GM23248 (cell line): ENCODE measurements around the gene RASGEF1B. TPM values are rescaled to one million over a fixed set of nuclear protein-coding genes. Genes with fewer than 3 reads are reported as not detected.

ENCODE experiments used
- DNase-seq: peaks from one replicate; pipeline ENCODE4 v3.0.0-alpha.2; 2015
- H2AFZ ChIP-seq: fragments of 200-600 bp; sonication (generic); 2 replicates; pipeline ENCODE4 v1.6.1; 2016; ENCODE audit warnings: antibody characterized with exemption
- H3F3A ChIP-seq: fragments of 200-600 bp; sonication (generic); 2 replicates; pipeline ENCODE4 v1.6.1; 2016; ENCODE audit warnings: mild to moderate bottlenecking, antibody characterized with exemption, mixed run types; ENCODE audit not compliant: insufficient read depth
- H3K27ac ChIP-seq: fragments of 200-600 bp; sonication (generic); 2 replicates; pipeline ENCODE4 v1.5.1; 2016; ENCODE audit warnings: mild to moderate bottlenecking
- H3K27me3 ChIP-seq: fragments of 200-600 bp; sonication (generic); replicated peaks from 2 replicates; pipeline ENCODE4 v1.6.1; 2016; ENCODE audit warnings: mild to moderate bottlenecking; ENCODE audit not compliant: insufficient read depth
- H3K36me3 ChIP-seq: fragments of 200-600 bp; sonication (generic); 2 replicates; pipeline ENCODE4 v1.6.1; 2016; ENCODE audit warnings: low read depth, mild to moderate bottlenecking
- H3K4me1 ChIP-seq: fragments of 200-600 bp; sonication (generic); 2 replicates; pipeline ENCODE4 v1.6.1; 2016; ENCODE audit warnings: mild to moderate bottlenecking; ENCODE audit not compliant: insufficient read depth
- H3K4me2 ChIP-seq: fragments of 200-600 bp; sonication (generic); one replicate; pipeline ENCODE4 v1.6.1; 2016; ENCODE audit warnings: mild to moderate bottlenecking; ENCODE audit not compliant: unreplicated experiment
- H3K4me3 ChIP-seq: fragments of 200-600 bp; sonication (generic); 2 replicates; pipeline ENCODE4 v1.5.1; 2016; ENCODE audit warnings: mild to moderate bottlenecking
- H3K79me2 ChIP-seq: fragments of 200-600 bp; sonication (generic); 2 replicates; pipeline ENCODE4 v1.6.1; 2016; ENCODE audit warnings: mild to moderate bottlenecking; ENCODE audit not compliant: insufficient read depth
- H3K9ac ChIP-seq: fragments of 200-600 bp; sonication (generic); 2 replicates; pipeline ENCODE4 v1.6.1; 2016; ENCODE audit warnings: mild to moderate bottlenecking
- H3K9me2 ChIP-seq: fragments of 200-600 bp; sonication (generic); 2 replicates; pipeline ENCODE4 v1.6.1; 2016; ENCODE audit warnings: mixed run types, mild to moderate bottlenecking, moderate library complexity; ENCODE audit not compliant: insufficient read depth
- H3K9me3 ChIP-seq: fragments of 200-600 bp; sonication (generic); one replicate; pipeline ENCODE4 v1.6.1; 2017; ENCODE audit warnings: low read depth
- H4K20me1 ChIP-seq: fragments of 200-600 bp; sonication (generic); 2 replicates; pipeline ENCODE4 v1.6.0; 2016; ENCODE audit not compliant: insufficient read depth
- EZH2 ChIP-seq: fragments of 200-600 bp; sonication (generic); IDR thresholded peaks from 2 replicates; pipeline ENCODE4 v1.6.1; 2018; ENCODE audit warnings: antibody characterized with exemption, mild to moderate bottlenecking; ENCODE audit not compliant: insufficient read depth, poor library complexity, severe bottlenecking
- EZH2phosphoT487 ChIP-seq: fragments of 200-600 bp; sonication (generic); IDR thresholded peaks from 2 replicates; pipeline ENCODE4 v1.6.1; 2018; ENCODE audit warnings: antibody characterized with exemption, moderate library complexity, mild to moderate bottlenecking, low read depth; ENCODE audit not compliant: insufficient read depth
- WGBS, 2 experiments: methylation state at CpG; one replicate each; pipeline ENCODE4 v1.1.6; 2015 to 2017; ENCODE audit warnings: low lambda C conversion rate in 2 of 2, low coverage in 1 of 2; ENCODE audit errors: missing lambda C conversion rate in 2 of 2; 5-methylcytosine and 5-hydroxymethylcytosine counted together
- in situ Hi-C: fragments of 300-500 bp; cut with MboI; formaldehyde crosslinking; loops from 2 replicates; pipeline ENCODE4 v1.15.0; 2020
- polyA plus RNA-seq: library from polyadenylated mRNA; unstranded; fragments of >200 nt; fragmentation: Nextera tagmentation; extraction: Ambion mirVana; gene quantifications from 2 replicates; pipeline ENCODE4 v1.2.1, GENCODE V29; 2016
- total RNA-seq: library from RNA; depleted of rRNA; stranded (reverse); fragments of >200 nt; shearing (Covaris generic); gene quantifications from 2 replicates; pipeline ENCODE4 v1.2.3, GENCODE V29; 2014

The RASGEF1B gene
- total and polyA plus RNA-seq, 2 experiments from 2014 or later = 0.09 TPM; not detected in 1

DNA sequence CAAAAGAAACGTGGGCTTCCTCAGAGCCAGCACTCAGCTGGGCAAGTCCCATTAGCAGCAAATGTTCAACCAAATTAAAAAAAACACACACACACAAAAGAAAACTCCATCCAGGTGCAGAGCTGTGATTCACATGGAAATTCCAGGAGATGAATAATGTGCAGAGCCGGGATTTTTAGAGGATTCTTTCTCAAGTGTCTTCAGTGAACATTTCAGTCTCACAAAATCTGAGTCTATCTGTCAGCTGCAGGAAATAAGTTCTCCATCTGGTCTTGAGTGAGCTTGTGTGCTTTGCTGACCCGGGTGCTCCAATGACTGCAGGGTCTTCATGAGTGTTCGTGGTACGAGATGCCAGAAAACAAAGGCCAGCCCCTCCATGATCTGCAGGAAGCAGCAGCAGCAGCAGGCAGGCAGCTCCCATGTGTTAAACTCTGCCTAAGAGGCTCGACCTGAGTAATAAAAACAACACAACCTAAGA, 44.3 kb downstream of the RASGEF1B start:
- Histone ChIP-seq H3K27ac (no peak overlapping the region), H3K79me2 (no peaks in the 10 kb centered on the region), H3K36me3 (no peaks in the 10 kb centered on the region), H3K27me3 (0 out of 2 replicates have a peak, but pooled peaks cover 7% of the 10 kb centered on the region), H3K4me1 (no peaks in the 10 kb centered on the region), H3K9ac (no peak overlapping the region), H3K9me2 (no peaks in the 10 kb centered on the region), H2AFZ (no peak overlapping the region), H3F3A (no peaks in the 10 kb centered on the region), H4K20me1 (no peaks in the 10 kb centered on the region), H3K4me3 (no peak overlapping the region), H3K9me3 (no peaks in the 10 kb centered on the region), H3K4me2 (no peak overlapping the region)
- no peak for DNase-seq
- WGBS, 2 experiments = 36 to 38% methylated on average over 6 of the region's 6 CpGs
- in situ Hi-C loops = no loop called here
- TF ChIP-seq EZH2 (no peak), EZH2phosphoT487 (no peak)

DNA sequence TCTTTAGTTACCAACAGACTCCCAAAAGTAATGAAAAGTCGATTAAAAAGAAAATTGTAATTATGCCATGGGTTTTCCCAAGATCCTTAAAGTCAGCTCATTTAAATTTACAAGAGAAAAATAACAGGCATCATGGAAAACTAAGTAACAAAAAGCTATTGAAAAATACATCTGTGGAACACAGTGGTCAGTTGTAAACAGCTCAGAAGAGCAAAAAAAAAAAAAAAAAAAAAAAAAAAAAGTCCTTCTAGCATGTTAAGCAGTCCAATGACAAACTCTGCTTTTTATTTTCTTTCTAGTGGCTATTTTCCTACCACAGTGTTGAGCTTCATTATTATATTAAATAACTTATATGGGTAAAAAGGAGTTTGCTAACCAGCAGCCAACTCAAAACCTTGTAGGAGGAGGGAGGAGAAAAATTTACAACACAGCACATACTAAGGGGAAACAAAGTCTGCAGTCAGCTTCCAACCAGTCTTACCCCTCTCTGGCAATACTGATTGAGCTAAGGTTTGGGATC, 44.9 kb downstream of the RASGEF1B start:
- no peak for DNase-seq
- TF ChIP-seq EZH2phosphoT487 = no peak
- TF ChIP-seq EZH2 = no peak
- H3K27me3 ChIP-seq = 0 out of 2 replicates have a peak, but pooled peaks cover 7% of the 10 kb centered on the region
- H3F3A ChIP-seq = no peaks in the 10 kb centered on the region
- H3K9ac ChIP-seq = no peak overlapping the region
- H3K4me3 ChIP-seq = no peak overlapping the region
- 17 to 26% methylated on average over 1 of the region's 1 CpG for WGBS, 2 experiments
- no peaks in the 10 kb centered on the region for H3K4me1 ChIP-seq
- H3K79me2 ChIP-seq = no peaks in the 10 kb centered on the region
- H3K9me3 ChIP-seq = no peaks in the 10 kb centered on the region
- no peaks in the 10 kb centered on the region for H3K9me2 ChIP-seq
- no peak overlapping the region for H3K4me2 ChIP-seq
- no peaks in the 10 kb centered on the region for H4K20me1 ChIP-seq
- in situ Hi-C loops = no loop called here
- no peak overlapping the region for H3K27ac ChIP-seq
- H2AFZ ChIP-seq = no peak overlapping the region
- H3K36me3 ChIP-seq = no peaks in the 10 kb centered on the region

GRCh38 chr4:81424816-81425755, 46.6 kb downstream of the RASGEF1B start:
- no peaks in the 10 kb centered on the region for H3K9me2 ChIP-seq
- H3K9ac ChIP-seq = no peak overlapping the region
- TF ChIP-seq EZH2 (no peak), EZH2phosphoT487 (no peak)
- in situ Hi-C loops = no loop called here
- no peaks in the 10 kb centered on the region for H3K4me1 ChIP-seq
- H3K79me2 ChIP-seq = no peaks in the 10 kb centered on the region
- WGBS, 2 experiments = 58 to 64% methylated on average over 5 of the region's 5 CpGs
- H3K36me3 ChIP-seq = no peaks in the 10 kb centered on the region
- H4K20me1 ChIP-seq = no peaks in the 10 kb centered on the region
- H3F3A ChIP-seq = no peaks in the 10 kb centered on the region
- no peak for DNase-seq
- H3K9me3 ChIP-seq = no peaks in the 10 kb centered on the region
- H3K4me2 ChIP-seq = no peak overlapping the region
- H3K27me3 ChIP-seq = 0 out of 2 replicates have a peak, but pooled peaks cover 7% of the 10 kb centered on the region
- no peak overlapping the region for H3K4me3 ChIP-seq
- H3K27ac ChIP-seq = no peak overlapping the region
- no peak overlapping the region for H2AFZ ChIP-seq

GRCh38 chr4:81424336-81424735, 47.4 kb downstream of the RASGEF1B start:
- no peaks in the 10 kb centered on the region for H4K20me1 ChIP-seq
- H3K9ac ChIP-seq = no peak overlapping the region
- DNase-seq = no peak
- H3K9me2 ChIP-seq = no peaks in the 10 kb centered on the region
- no peak overlapping the region for H3K4me2 ChIP-seq
- no peaks in the 10 kb centered on the region for H3K4me1 ChIP-seq
- no peaks in the 10 kb centered on the region for H3F3A ChIP-seq
- peaks cover 9% of the 10 kb centered on the region; the same call in 1 of the 2 replicates for H3K27me3 ChIP-seq
- H3K36me3 ChIP-seq = no peaks in the 10 kb centered on the region
- no peak overlapping the region for H3K4me3 ChIP-seq
- TF ChIP-seq EZH2 (no peak), EZH2phosphoT487 (no peak)
- WGBS, 2 experiments = 78 to 80% methylated on average over 6 of the region's 6 CpGs
- H3K79me2 ChIP-seq = no peaks in the 10 kb centered on the region
- in situ Hi-C loops = no loop called here
- H3K9me3 ChIP-seq = no peaks in the 10 kb centered on the region
- no peak overlapping the region for H2AFZ ChIP-seq
- H3K27ac ChIP-seq = no peak overlapping the region
